ENCODE results near the gene ZNF217. TPM values are rescaled to one million over a fixed set of nuclear protein-coding genes. Genes with fewer than 3 reads are reported as not detected.

ZNF217 gene
- total and polyA plus RNA-seq, 9 of the 15 experiments (the other 6 are each of a cell fraction or from before 2014, with no cell fraction given): 3.0 to 41.8 (median 16.8) TPM

GRCh38 chr20:53636540-53637097, 43.0 kb upstream of the ZNF217 start:
- FAIRE-seq (no peak), DNase-seq (ENCODE audit: extremely low read depth in 1 of 4, low spot score in 3 of 4) (no peak), ATAC-seq (no peak)
- Histone ChIP-seq H3K79me2 (ENCODE audit: control insufficient read depth, insufficient read depth, low read length) (no peaks in the 10 kb centered on the region), H3K9me1 (ENCODE audit: control insufficient read depth, insufficient read depth, low read length) (no peaks in the 10 kb centered on the region), H3K4me1 (replicated peaks in 1 of 2; ENCODE audit: control insufficient read depth in 2 of 2, insufficient read depth in 2 of 2, low read length in 2 of 2) (peaks cover 18 to 19% of the 10 kb centered on the region in 2 experiments), H3K4me2 (ENCODE audit: insufficient read depth, low read length) (no peak overlapping the region), H3K27me3 (ENCODE audit: control insufficient read depth in 2 of 2, insufficient read depth in 2 of 2, low read length in 2 of 2) (no peaks in the 10 kb centered on the region), H4K20me1 (replicated peaks; ENCODE audit: control insufficient read depth, insufficient read depth, low read length) (no peaks in the 10 kb centered on the region), H3K27ac (ENCODE audit: extremely low read depth, low read depth, low read length) (no peak overlapping the region), H3K36me3 (ENCODE audit: control insufficient read depth, insufficient read depth, low read length) (no peaks in the 10 kb centered on the region), H3K4me3 (no peak overlapping the region), H3K9me3 (replicated peaks; ENCODE audit: control insufficient read depth, insufficient read depth, low read depth, low read length) (no peaks in the 10 kb centered on the region), H3K9ac (ENCODE audit: insufficient read depth in 1 of 2, low read depth in 2 of 2, low read length in 2 of 2) (no peak overlapping the region), H2AFZ (ENCODE audit: low read depth, low read length) (peak overlapping the region; percentile 33; the same call in 1 of the 2 replicates)
- intact Hi-C loops (cut with micrococcal nuclease) (no loop called here), in situ Hi-C loops (cut with MboI) (no loop called here)
- no TSS peak for BruUV-seq (replicated peaks)
- POLR2A ChIA-PET: interaction anchor here (4.7 kb wide), 1 partner anchor 13 kb away, joined by 23 read pairs; no protein-coding TSS in a partner anchor
- 63% methylated on average over 2 of the region's 2 CpGs for WGBS (ENCODE audit: insufficient coverage, low coverage, missing lambda C conversion rate)
- CTCF ChIA-PET (ENCODE audit: low intra/inter-chr PET ratio): interaction anchor here (0.7 kb wide), 1 partner anchor 23 kb away, joined by 3 read pairs; no protein-coding TSS in a partner anchor
- peak; percentile 54; the same call in 1 of the 2 replicates for TF ChIP-seq SMARCE1 (IDR thresholded peaks at IDR 0.05)
- no peak for TF ChIP-seq CUX1 (CRISPR knock-in tag; IDR thresholded peaks at IDR 0.05)
- TF ChIP-seq ARHGAP35 (IDR thresholded peaks at IDR 0.05; ENCODE audit: partially characterized antibody): peak; percentile 51
- TF ChIP-seq SMARCA4 (IDR thresholded peaks at IDR 0.05): peak; percentile 29; the same call in 1 of the 2 replicates
- TF ChIP-seq HDAC1 (IDR thresholded peaks at IDR 0.05): peak in 1 of 2 experiments; percentile 17; a peak in 1 of 4 replicates
- TF ChIP-seq OTX1 (CRISPR knock-in tag; IDR thresholded peaks at IDR 0.05): 0 out of 2 replicates have a peak, but pooled peaks have one; percentile 67
- TF ChIP-seq CTBP1 (IDR thresholded peaks at IDR 0.05; ENCODE audit: borderline replicate concordance): no peak
- no peak for TF ChIP-seq KDM4B (IDR thresholded peaks at IDR 0.05; ENCODE audit: borderline replicate concordance in 2 of 2, low read depth in 1 of 2)
- no peak for TF ChIP-seq ATF3 (IDR thresholded peaks at IDR 0.05)
- no peak for TF ChIP-seq ATF3 (CRISPR knock-in tag; conservative IDR thresholded peaks at IDR 0.05)
- TF ChIP-seq ARID2 (IDR thresholded peaks at IDR 0.05): peak; percentile 25; the same call in 1 of the 2 replicates
- TF ChIP-seq MTA1 (IDR thresholded peaks at IDR 0.05; ENCODE audit: borderline replicate concordance): peak; percentile 77; the same call in 1 of the 2 replicates
- no peak for TF ChIP-seq TCF7 (IDR thresholded peaks at IDR 0.05; ENCODE audit: borderline replicate concordance)
- 0 out of 2 replicates have a peak, but pooled peaks have one; percentile 41 for TF ChIP-seq MTA2 (IDR thresholded peaks at IDR 0.05; ENCODE audit: low read depth)
- TF ChIP-seq, protein P1, sequence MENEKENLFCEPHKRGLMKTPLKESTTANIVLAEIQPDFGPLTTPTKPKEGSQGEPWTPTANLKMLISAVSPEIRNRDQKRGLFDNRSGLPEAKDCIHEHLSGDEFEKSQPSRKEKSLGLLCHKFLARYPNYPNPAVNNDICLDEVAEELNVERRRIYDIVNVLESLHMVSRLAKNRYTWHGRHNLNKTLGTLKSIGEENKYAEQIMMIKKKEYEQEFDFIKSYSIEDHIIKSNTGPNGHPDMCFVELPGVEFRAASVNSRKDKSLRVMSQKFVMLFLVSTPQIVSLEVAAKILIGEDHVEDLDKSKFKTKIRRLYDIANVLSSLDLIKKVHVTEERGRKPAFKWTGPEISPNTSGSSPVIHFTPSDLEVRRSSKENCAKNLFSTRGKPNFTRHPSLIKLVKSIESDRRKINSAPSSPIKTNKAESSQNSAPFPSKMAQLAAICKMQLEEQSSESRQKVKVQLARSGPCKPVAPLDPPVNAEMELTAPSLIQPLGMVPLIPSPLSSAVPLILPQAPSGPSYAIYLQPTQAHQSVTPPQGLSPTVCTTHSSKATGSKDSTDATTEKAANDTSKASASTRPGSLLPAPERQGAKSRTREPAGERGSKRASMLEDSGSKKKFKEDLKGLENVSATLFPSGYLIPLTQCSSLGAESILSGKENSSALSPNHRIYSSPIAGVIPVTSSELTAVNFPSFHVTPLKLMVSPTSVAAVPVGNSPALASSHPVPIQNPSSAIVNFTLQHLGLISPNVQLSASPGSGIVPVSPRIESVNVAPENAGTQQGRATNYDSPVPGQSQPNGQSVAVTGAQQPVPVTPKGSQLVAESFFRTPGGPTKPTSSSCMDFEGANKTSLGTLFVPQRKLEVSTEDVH (IDR thresholded peaks at IDR 0.05; ENCODE audit: low read depth, partially characterized antibody): no peak
